Measurements from ENCODE around the gene SIGLEC14.

SIGLEC14 gene

DNA sequence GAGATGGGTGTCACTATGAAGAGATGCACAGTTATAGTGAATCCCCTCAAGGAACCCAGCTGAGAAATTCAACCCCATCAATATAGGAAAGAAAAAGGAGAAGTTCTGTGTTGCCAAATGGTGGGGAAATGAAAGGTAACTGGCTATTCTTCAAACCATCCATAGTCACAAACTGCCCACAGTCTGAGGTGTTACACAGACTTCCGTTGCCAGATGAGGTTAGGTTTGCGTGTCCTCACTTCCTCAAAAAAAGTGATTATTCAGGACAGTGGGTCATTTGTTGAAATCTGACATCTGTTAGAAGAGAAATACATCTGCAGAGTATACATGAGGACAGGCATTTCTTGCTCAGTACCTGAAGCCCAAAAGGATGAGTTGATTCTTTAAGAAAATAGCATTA is 25.4 kb downstream of the SIGLEC14 start:
- DNase-seq (ENCODE audit: low spot score) = no peak

DNA sequence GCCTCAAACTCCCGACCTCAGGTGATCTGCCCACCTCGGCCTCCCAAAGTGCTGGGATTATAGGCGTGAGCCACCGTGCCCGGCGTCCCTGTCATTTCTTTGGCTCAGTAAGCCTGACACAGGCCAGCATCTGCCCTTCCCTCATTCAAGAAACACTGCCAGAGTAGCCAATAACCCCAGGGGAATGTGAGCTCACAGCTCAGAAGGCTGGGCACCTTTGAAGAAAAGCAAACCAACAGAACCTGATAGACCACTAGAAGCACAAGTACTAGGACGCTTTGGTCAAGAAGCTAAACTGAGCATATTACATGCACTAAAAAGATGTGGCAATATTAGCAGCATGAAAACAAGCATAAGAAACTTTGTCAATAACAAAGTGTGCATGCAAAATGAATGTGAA is 30.6 kb downstream of the SIGLEC14 start:
- DNase-seq (ENCODE audit: low spot score) = no peak

DNA sequence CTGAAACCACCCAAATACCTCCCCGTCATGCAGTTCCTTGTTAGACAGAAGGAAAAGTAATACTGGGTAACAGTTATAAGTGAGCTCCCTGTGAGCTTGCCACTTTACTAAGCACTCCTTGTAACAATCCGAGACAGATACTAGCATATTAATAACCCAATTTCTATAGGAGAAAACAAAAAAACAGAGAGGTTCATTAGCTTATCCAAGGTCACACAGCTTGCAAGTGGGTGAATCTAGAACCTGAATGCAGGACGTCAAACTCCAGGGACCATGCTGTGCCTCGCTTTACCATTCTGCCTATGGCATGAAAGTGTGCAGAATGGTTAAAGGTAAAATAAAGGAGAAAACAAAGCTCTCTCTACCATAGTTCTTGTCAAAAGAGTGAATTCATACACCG is 31.8 kb downstream of the SIGLEC14 start:
- no peak for DNase-seq (ENCODE audit: low spot score)

DNA sequence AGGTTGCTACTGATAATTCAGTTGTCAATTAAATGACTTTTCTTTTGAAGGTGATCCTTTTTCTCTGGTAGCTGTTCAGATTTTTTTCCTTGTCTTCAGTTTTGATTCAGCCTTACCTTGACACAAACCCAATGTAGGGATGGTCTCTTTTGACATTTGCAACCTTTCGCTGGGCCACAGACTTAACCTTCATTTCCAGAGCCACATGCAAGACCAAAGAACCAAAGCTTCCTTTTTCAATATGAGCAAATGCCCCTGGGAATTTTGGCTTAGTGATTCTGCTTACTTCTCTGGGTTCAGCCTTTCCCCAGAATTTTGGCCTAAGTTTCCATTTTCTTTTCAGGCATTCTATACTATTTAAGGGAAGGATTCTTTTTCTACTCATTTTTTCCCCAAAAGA is 36.0 kb downstream of the SIGLEC14 start:
- DNase-seq (ENCODE audit: low spot score) = no peak

DNA sequence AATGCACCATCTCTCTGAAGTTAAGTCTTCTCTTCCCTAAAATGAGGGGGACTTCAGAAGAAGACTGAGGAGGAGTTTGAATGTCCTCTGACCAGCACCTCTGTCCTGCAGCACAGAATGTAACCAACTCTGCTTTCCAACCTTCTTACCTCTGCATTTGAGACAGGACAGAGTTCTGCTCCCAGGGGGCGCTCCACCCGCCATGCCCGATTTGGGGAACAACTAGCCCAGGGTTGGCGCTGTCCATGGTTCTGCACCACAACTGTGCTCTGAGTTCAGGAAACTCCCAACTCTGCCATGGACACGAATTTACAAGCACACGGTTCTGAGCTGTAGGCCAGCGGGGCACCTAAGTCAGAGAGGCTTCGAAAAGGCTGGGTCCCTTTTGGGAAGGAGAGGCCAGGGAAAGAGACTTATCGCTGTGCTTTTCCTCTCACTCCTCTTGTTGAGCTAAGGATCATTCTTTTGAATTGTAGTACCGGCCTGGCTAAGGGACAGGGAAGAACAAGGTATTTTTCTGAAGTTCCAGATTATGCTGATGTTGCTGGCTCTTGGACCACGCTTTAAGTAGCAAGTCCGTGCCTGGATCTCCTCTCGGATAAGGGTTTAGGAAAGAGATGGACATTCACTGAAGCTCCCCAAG is 38.6 kb downstream of the SIGLEC14 start:
- DNase-seq (ENCODE audit: low spot score) = peak; percentile 75

DNA sequence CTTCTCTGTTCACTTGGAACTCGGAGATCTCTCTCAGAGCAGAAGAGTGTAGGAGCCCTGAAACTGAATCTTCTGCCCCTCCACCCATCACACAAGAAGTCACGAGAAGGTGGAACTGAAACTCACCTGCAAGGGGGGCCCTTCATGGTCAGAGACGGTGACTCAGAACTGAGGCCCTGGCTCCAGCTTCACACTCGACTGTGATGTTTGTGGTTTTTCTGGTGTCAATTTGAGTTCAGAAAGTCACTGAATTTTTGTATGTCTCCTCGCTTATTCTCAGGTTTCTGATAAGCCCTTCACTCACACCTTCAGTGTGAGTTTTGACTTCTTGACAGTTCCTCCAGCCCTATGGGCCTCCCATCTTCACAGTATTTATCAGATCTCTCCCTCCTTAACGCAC is 39.5 kb downstream of the SIGLEC14 start:
- no peak for DNase-seq (ENCODE audit: low spot score)

DNA sequence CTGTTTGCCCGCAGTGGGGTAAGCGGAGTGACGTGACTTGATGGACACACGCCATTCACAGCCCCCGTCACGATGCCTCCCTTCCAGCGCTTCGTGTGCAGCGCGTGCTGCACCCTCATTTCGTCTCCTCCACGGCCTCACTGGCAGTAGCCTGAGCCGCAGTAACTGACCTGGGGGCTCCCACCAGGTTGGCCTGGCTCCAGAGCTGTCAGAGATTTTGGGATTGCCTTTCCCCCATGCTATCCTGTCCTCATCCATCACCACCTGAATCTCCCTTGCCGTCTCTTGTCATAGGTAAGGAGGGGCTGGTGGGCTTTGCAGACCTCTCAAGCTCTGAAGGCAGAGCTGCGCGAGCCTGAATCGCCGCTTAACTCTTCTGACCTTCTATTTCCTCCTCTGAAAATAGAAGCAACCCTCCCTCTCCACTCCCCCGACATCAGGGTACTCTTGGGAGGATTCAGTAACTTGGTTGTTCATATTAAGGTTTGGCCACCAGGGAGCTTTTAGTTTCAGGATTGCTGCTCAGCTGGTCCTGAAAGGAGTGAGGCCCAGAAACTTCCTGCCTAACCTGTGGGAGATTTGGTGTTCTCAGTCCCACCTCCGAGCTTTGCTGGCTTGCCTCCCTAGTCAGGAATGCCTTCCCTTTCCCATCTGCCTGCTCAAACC is 44.3 kb downstream of the SIGLEC14 start:
- DNase-seq (ENCODE audit: low spot score) = no peak

DNA sequence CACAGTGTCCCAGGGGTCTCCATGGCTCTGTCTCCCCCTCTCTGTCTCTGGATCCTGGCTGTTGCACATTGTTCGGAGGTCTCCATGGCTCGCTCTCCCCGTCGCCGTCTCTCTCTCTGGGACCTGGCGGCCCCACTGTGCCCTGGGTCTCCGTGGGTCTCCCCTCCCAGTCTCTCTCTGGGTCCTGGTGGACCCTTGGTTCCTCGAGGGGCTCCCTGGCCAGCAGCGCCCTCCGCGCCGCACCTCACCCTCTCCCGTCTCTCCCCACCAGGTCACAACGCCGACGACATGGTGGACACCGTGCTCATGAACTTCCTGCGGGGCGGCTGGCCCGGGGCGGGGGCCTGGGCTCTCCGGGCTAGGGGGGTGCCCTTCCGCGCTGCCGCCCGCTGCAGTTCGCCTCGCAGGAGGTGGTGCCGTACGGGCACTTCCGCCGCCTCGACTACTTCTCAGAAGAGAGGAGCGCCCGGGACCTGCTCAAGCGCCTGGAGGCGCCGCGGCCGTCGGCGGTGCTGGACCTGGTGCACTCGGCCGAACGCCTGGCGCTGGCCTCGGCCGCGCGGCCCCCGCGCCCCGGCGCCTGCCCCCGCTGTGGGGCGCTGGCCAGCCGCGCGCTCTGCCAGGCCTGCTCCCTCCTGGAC is 45.6 kb downstream of the SIGLEC14 start:
- DNase-seq (ENCODE audit: low spot score) = no peak

DNA sequence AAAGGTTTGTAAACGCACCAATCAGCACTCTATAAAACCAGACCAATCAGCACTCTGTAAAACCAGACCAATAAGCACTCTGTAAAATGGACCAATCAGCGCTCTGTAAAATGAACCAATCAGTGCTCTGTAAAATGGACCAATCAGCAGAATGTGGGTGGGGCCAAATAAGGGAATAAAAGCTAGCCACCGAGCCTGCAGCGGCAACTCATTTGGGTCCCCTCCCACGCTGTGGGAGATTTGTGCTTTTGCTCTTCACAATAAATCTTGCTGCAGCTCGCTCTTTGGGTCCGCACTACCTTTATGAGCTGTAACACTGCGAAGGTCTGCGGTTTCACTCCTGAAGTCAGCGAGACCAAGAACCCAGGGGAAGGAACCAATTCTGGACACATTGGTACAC is 47.5 kb downstream of the SIGLEC14 start:
- DNase-seq (ENCODE audit: low spot score) = no peak

DNA sequence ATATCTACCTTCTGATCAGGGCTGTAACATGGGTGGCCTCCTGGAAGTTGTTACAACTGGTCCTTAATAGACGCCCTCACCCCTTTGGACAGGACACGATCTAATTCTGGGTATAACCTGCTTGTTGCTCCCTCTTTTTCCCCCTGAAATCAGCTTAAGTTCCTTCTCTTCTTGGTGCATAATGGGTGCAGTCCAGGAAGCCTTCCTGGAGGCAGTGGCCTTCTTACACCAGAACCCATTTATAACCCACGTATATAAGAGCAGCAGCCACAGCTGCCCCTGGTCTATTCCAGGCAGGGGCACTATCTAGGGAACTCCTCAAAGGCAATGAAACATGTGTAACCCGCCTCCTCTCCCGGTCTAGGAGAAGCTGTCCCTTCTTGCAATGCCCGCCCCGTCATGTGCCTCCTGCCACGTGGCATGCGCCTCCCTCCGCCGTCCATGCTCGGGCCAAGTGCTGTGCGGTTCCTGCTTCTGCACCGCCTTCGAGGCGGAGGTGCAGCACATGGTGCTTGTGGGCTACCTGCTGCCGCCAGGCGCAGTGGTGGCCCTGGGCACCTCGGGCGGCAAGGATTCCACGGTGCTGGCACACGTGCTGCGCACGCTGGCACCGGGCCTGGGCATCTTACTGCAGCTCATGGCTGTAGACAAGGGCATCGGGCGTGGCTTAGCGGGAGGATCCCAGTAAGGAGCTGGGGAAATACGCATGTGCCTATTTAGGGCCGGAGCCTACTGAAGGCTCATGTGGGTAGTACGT is 48.3 kb downstream of the SIGLEC14 start:
- no peak for DNase-seq (ENCODE audit: low spot score)

DNA sequence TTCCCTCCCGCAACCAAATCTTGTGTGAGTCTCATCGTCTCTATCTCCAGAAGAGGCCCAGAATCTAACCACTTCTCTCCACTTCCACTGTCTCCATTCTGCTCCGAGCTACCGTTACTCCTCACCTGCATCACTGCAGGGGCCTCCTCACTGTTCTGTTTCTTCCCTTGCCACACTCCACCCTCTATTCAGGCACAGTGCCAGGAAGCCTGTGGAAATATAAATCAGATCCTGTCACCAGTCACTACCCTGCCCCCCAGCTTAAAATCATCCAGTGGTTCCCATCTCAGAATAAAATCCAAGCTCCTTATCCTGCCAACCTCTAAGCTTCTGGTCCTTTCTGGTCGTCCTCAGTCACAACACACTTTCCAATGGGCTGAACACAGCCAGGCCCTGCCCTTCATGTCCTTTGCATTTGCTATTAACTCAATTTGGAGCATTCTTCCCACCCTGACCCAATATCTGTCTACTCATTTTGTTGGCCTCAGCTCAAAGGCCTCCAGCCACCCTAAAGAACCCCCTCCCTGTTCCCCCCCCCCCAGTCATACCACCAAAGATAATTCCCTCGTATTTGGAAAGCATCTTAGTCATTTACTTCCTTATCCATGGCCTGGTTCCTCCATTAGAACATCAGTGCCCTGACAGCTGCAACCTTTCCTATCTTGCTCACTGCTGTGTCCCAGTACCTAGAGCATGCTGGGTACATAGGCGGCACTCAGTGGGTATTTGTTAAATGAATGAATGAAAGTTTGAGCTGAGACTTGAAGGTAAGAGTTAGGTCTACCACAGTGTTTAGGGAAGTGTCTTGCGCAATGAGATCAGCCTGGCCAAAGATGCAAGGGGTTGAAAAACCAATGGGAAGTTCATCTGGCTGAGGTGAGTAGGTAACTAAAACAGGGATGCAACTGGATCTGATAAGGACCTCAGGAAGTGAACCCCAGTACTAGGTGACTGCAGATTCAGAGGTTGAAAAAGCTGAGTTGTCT is 51.1 kb downstream of the SIGLEC14 start:
- DNase-seq (ENCODE audit: low spot score) = no peak

DNA sequence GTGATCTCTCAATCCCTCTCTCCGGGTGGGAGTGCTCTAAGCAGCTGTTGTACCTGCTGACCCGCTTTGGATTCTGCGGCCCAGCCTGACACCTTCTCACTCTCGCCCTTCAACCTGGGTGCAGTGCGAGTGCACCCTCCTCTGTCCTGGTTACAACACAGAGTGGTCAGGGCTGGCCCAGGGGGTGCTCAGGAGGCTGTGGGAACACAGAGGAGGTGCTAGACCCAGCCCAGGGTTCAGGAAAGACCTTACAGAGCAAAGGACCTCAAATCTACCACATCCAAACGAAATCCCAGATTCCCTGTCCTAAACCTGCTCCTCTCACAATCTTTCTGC is 51.9 kb downstream of the SIGLEC14 start:
- no peak for DNase-seq (ENCODE audit: low spot score)

DNA sequence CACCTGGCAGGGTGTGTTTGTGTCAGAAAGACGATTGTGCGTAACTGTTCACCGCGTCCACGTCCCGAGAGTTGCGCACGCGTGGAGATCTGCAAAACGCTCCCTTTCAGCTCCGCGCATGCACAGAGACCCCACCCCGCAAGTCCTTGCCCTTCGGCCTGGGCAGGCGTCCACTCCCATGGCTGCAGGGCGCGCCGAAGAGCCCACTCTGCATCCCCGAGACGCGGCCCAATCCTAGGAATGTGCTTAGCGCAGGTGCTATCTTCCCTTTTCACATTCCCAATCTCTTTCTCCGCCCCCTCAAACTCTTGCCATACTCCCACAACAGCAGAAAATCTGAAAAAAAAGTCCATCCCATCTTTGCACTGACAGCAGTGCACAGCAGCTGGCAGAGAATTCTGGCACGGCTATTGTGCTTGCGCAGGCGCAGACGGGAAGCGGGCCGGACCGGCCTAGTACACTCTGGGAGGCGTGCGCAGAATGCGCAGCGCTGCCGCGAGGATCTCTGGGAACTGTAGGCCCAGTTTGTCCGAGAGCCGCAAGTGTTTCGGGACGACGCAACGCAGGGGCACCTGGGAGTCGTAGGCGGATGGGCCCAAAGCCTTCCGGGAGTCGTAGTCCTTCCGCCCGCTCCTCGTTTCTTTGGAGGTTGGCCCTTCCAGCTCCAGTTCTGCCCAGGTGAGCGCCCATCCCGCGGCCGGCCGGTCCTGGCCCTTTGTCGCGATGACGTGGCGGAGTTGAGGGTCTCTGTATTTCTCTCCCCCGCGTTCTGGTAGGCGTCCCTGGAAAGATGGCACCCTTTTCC is 52.5 kb downstream of the SIGLEC14 start:
- DNase-seq (ENCODE audit: low spot score) = peak; percentile 99

DNA sequence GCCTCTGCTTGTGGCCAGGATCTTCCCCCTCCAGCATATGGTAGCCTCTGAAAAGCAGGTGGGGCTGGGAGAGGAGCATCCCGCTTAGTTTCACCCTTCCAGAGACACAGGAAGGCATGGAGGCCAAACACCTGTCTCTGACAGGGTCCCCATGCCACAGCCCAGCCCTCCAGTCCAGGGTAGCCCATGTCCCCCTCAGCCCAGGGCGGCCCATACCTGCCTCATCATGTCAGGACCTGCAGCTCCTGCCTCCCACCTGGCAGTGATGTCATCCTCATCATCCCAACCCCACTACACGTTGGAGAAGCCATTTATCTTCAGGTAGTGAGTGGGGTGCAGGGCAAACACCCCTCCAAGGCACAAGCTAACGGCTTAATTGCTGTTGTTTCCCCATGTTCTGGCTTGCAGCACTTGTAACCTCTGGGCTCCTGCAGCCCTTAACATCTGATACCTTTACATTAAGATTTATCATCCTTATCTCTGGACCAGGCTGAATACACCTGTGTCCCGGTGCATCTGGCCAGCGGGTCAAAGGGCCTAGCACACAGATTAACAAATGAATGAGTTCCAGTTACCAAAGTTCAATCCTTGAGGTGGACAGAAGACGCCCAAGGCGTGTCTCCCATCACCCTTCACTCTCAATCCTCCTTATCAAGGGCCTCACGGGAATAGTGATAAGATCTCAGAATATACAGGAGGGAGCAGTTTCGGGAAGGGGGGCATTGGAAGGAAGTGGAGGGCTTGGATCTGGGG is 53.3 kb downstream of the SIGLEC14 start:
- DNase-seq (ENCODE audit: low spot score) = no peak
